Measurements from ENCODE around the gene EPS8L2.

EPS8L2 gene

GRCh38 chr11:665704-666281, 40.2 kb upstream of the EPS8L2 start:
- Histone ChIP-seq H3K27me3 (ENCODE audit: low read length) (no peaks in the 10 kb centered on the region), H3K9ac (ENCODE audit: low read length) (no peak overlapping the region), H2AFZ (ENCODE audit: low read depth, low read length, severe bottlenecking) (no peak overlapping the region), H3K36me3 (ENCODE audit: low read length) (no peaks in the 10 kb centered on the region), H3K79me2 (ENCODE audit: insufficient read depth, low read length) (no peaks in the 10 kb centered on the region), H3K9me2 (replicated peaks; ENCODE audit: insufficient read depth, low read length) (no peaks in the 10 kb centered on the region), H3K4me2 (ENCODE audit: low read depth, low read length, poor library complexity, severe bottlenecking) (no peak overlapping the region), H3K4me3 (ENCODE audit: insufficient read depth, low read length, poor library complexity, severe bottlenecking) (no peak overlapping the region), H3F3A (ENCODE audit: insufficient read depth) (no peaks in the 10 kb centered on the region), H3K27ac (ENCODE audit: low read depth, low read length) (no peak overlapping the region), H3K9me3 (ENCODE audit: insufficient read depth, low read length) (no peaks in the 10 kb centered on the region), H4K20me1 (ENCODE audit: low read depth, low read length) (no peaks in the 10 kb centered on the region)
- no peak for TF ChIP-seq EZH2phosphoT487 (conservative IDR thresholded peaks at IDR 0.05; ENCODE audit: low read length)
- no peak for TF ChIP-seq CTCF (IDR thresholded peaks at IDR 0.05; ENCODE audit: insufficient read depth, low read length, poor library complexity, severe bottlenecking)

- Histone ChIP-seq H3K27me3 (ENCODE audit: low read length) (no peaks in the 10 kb centered on the region), H3K79me2 (ENCODE audit: insufficient read depth, low read length) (no peaks in the 10 kb centered on the region), H3F3A (ENCODE audit: insufficient read depth) (no peaks in the 10 kb centered on the region), H3K9me2 (replicated peaks; ENCODE audit: insufficient read depth, low read length) (no peaks in the 10 kb centered on the region), H3K4me3 (ENCODE audit: insufficient read depth, low read length, poor library complexity, severe bottlenecking) (no peak overlapping the region), H3K27ac (ENCODE audit: low read depth, low read length) (no peak overlapping the region), H2AFZ (ENCODE audit: low read depth, low read length, severe bottlenecking) (no peak overlapping the region), H3K4me2 (ENCODE audit: low read depth, low read length, poor library complexity, severe bottlenecking) (no peak overlapping the region), H3K9me3 (ENCODE audit: insufficient read depth, low read length) (no peaks in the 10 kb centered on the region), H3K36me3 (ENCODE audit: low read length) (peaks cover 6% of the 10 kb centered on the region; the same call in 1 of the 2 replicates), H3K9ac (ENCODE audit: low read length) (no peak overlapping the region), H4K20me1 (ENCODE audit: low read depth, low read length) (no peaks in the 10 kb centered on the region)
- no peak for TF ChIP-seq CTCF (IDR thresholded peaks at IDR 0.05; ENCODE audit: insufficient read depth, low read length, poor library complexity, severe bottlenecking)
- TF ChIP-seq EZH2phosphoT487 (conservative IDR thresholded peaks at IDR 0.05; ENCODE audit: low read length) = no peak
These were observed 32.2 kb upstream of the EPS8L2 start for GRCh38 chr11:673866-674265.

GRCh38 chr11:674406-674805, 31.6 kb upstream of the EPS8L2 start:
- Histone ChIP-seq H3K9me3 (ENCODE audit: insufficient read depth, low read length) (no peaks in the 10 kb centered on the region), H4K20me1 (ENCODE audit: low read depth, low read length) (no peaks in the 10 kb centered on the region)

More at GRCh38 chr11:674406-674805, 31.6 kb upstream of the EPS8L2 start:
- no peaks in the 10 kb centered on the region for H3K9me2 ChIP-seq (replicated peaks; ENCODE audit: insufficient read depth, low read length)
- H3K79me2 ChIP-seq (ENCODE audit: insufficient read depth, low read length) = no peaks in the 10 kb centered on the region
- H3K4me2 ChIP-seq (ENCODE audit: low read depth, low read length, poor library complexity, severe bottlenecking) = no peak overlapping the region
- peaks cover 6% of the 10 kb centered on the region; the same call in 1 of the 2 replicates for H3K36me3 ChIP-seq (ENCODE audit: low read length)
- no peak overlapping the region for H3K27ac ChIP-seq (ENCODE audit: low read depth, low read length)
- H3F3A ChIP-seq (ENCODE audit: insufficient read depth) = no peaks in the 10 kb centered on the region
- no peak overlapping the region for H2AFZ ChIP-seq (ENCODE audit: low read depth, low read length, severe bottlenecking)
- no peaks in the 10 kb centered on the region for H3K27me3 ChIP-seq (ENCODE audit: low read length)
- no peak overlapping the region for H3K9ac ChIP-seq (ENCODE audit: low read length)
- TF ChIP-seq CTCF (IDR thresholded peaks at IDR 0.05; ENCODE audit: insufficient read depth, low read length, poor library complexity, severe bottlenecking) (no peak), EZH2phosphoT487 (conservative IDR thresholded peaks at IDR 0.05; ENCODE audit: low read length) (no peak)
- H3K4me3 ChIP-seq (ENCODE audit: insufficient read depth, low read length, poor library complexity, severe bottlenecking) = no peak overlapping the region
